DND-41 (cell line): ENCODE data around the gene SRCAP.

ENCODE experiments used
- ATAC-seq: fragments of 200-7000 bp; cut with Tn5 transposase; 3 replicates; pipeline ENCODE4 v1.9.1; 2021; ENCODE audit warnings: low read depth; ENCODE audit not compliant: insufficient read depth
- DNase-seq: peaks from one replicate; pipeline ENCODE4 v3.0.0-alpha.2; 2020
- H2AFZ ChIP-seq: 2 replicates; pipeline ENCODE4 v1.6.0; 2012; ENCODE audit warnings: low read depth, low read length
- H3K27ac ChIP-seq: 2 replicates; pipeline ENCODE4 v1.5.1; 2012; ENCODE audit warnings: low read length, inconsistent platforms
- H3K27me3 ChIP-seq: fragments of 200-600 bp; sonication (generic); 2 replicates; pipeline ENCODE4 v1.6.0; 2012; ENCODE audit warnings: low read length, mild to moderate bottlenecking, inconsistent platforms; ENCODE audit not compliant: insufficient read depth, poor library complexity
- H3K36me3 ChIP-seq: 2 replicates; pipeline ENCODE4 v1.5.1; 2012; ENCODE audit warnings: low read length, inconsistent platforms; ENCODE audit not compliant: insufficient read depth
- H3K4me1 ChIP-seq: 2 replicates; pipeline ENCODE4 v1.5.1; 2012; ENCODE audit warnings: mild to moderate bottlenecking, low read length; ENCODE audit not compliant: insufficient read depth
- H3K4me2 ChIP-seq: 2 replicates; pipeline ENCODE4 v1.6.0; 2012; ENCODE audit warnings: mild to moderate bottlenecking, moderate library complexity, low read length, inconsistent platforms; ENCODE audit not compliant: insufficient read depth
- H3K4me3 ChIP-seq, 2 experiments: fragments of 200-600 bp in 1 of 2; shearing (Covaris generic) in 1 of 2; 2 replicates each; pipeline ENCODE4 v1.5.1; 2012 to 2016; ENCODE audit warnings: inconsistent platforms in 2 of 2, low read length in 2 of 2, mild to moderate bottlenecking in 2 of 2, low read depth in 1 of 2, moderate library complexity in 1 of 2
- H3K79me2 ChIP-seq: 2 replicates; pipeline ENCODE4 v1.6.0; 2012; ENCODE audit warnings: low read length, inconsistent platforms; ENCODE audit not compliant: insufficient read depth
- H3K9ac ChIP-seq: 2 replicates; pipeline ENCODE4 v1.6.0; 2012; ENCODE audit warnings: low read depth, mild to moderate bottlenecking, inconsistent platforms, low read length, moderate library complexity
- H3K9me3 ChIP-seq: 2 replicates; pipeline ENCODE4 v1.5.1; 2012; ENCODE audit warnings: low read length, moderate library complexity, mild to moderate bottlenecking, inconsistent platforms; ENCODE audit not compliant: insufficient read depth, severe bottlenecking
- H4K20me1 ChIP-seq: 2 replicates; pipeline ENCODE4 v1.6.0; 2012; ENCODE audit warnings: low read length; ENCODE audit not compliant: insufficient read depth
- EZH2 ChIP-seq: IDR thresholded peaks from 3 replicates; pipeline ENCODE4 v1.6.1; 2012; ENCODE audit warnings: borderline replicate concordance, low read depth, mild to moderate bottlenecking, moderate library complexity, low read length, inconsistent platforms; ENCODE audit not compliant: severe bottlenecking
- TF ChIP-seq, protein P1 (sequence below): IDR thresholded peaks from 2 replicates; pipeline ENCODE4 v1.5.1; 2012; ENCODE audit warnings: borderline replicate concordance, low read length, moderate library complexity, mild to moderate bottlenecking; ENCODE audit not compliant: poor library complexity, severe bottlenecking; ENCODE audit errors: extremely low read depth

The SRCAP gene

DNA sequence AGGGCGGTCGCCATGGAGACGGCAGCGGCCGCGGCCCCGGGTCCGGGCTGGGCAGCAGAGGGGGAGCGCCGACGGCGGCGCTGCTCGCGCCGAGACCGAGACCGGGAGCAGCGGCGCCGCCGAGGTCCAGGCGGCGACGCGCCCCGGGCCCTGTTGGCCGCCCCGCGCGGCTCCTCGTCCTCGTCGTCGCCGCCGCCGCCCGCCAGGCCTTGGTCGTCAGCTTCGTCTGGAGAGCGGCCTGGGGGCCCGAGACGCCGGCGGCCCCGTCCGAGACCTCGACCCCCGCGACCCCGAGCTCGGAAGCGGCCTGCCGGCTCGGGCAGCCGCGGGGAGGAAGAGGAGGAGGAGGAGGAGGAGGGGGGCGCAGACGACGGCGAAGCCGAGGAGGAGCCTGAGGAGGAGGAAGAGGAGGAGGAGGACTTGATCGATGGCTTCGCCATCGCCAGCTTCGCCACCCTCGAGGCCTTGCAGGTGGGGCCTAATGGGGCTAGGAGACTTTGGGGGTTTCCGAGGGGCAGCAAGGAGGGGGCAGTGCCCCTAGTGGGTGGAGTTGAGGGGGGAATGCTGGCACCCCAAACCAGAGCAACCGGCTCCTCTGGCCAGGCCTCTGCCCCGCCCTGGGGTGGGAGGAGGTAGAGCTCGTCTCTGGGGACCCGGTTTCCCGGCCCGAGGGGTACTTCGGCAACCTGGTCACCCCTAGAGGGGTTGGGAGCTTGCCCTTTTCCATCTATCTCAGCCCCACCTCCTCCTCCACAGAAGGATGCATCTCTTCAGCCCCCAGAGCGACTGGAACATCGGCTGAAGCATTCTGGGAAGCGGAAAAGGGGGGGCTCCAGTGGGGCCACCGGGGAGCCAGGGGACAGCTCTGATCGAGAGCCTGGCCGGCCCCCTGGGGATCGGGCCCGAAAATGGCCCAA is 39.2 kb upstream of the SRCAP start:
- peak overlapping the region; percentile 74; the same call in 1 of the 2 replicates for H2AFZ ChIP-seq
- H3K4me3 ChIP-seq, result peak overlapping the region; percentile 78 to 82
- peak overlapping the region; percentile 80 for H3K9ac ChIP-seq
- peak overlapping the region; percentile 87 for H3K4me2 ChIP-seq
- DNase-seq (peak; percentile 52), ATAC-seq (no peak)
- H4K20me1 ChIP-seq, result peaks cover 39% of the 10 kb centered on the region
- H3K27me3 ChIP-seq, result no peaks in the 10 kb centered on the region
- H3K36me3 ChIP-seq, result peaks cover 68% of the 10 kb centered on the region
- H3K79me2 ChIP-seq, result peaks cover 51% of the 10 kb centered on the region
- H3K4me1 ChIP-seq, result peaks cover 63% of the 10 kb centered on the region
- H3K27ac ChIP-seq, result peak overlapping the region; percentile 99
- no peaks in the 10 kb centered on the region for H3K9me3 ChIP-seq
- no peak for TF ChIP-seq EZH2
- TF ChIP-seq, protein P1, sequence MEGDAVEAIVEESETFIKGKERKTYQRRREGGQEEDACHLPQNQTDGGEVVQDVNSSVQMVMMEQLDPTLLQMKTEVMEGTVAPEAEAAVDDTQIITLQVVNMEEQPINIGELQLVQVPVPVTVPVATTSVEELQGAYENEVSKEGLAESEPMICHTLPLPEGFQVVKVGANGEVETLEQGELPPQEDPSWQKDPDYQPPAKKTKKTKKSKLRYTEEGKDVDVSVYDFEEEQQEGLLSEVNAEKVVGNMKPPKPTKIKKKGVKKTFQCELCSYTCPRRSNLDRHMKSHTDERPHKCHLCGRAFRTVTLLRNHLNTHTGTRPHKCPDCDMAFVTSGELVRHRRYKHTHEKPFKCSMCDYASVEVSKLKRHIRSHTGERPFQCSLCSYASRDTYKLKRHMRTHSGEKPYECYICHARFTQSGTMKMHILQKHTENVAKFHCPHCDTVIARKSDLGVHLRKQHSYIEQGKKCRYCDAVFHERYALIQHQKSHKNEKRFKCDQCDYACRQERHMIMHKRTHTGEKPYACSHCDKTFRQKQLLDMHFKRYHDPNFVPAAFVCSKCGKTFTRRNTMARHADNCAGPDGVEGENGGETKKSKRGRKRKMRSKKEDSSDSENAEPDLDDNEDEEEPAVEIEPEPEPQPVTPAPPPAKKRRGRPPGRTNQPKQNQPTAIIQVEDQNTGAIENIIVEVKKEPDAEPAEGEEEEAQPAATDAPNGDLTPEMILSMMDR, result peak; percentile 17

DNA sequence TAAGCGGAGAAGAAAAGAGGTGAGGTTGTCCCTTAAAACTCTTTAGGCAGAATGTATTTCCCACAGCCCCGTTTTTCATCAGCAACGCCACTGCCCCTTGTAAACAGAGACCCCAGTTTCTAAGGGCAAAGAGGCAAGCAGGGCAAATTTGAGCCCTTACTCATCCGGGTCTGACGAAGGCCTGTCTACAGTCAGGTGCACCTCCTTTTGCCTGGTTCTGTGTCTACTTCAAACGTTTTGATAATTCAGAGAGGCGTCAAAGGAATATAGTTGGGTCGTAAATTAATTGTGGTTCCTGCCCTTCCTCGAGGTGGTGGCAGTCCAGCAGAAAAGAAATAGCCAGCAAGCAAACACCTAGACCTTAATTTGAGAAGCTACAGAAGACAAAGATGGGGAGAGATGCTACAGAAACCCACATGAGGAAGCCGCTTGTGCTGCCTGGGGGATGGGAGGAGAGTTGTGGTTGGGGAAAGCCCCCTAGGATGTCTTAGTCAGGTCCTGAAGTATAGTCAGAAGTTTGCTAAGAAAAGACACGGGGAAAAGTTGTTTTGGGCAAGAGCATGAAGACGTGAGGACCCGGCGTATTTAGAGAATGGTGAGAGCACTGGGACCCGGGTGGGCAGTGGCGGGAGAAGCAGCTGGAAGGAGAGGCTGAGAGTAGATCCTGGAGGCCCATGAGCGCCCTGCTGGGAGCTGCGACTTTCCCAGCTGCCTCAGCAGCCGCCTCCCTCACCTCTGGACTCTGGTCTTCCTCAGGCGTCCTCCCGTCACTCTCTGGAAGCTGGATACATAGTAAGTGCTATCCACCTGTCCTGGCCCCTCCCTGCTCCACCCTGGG is 38.3 kb upstream of the SRCAP start:
- Histone ChIP-seq H3K4me1 (peaks cover 60% of the 10 kb centered on the region), H3K36me3 (peaks cover 68% of the 10 kb centered on the region), H3K4me2 (peak overlapping the region; percentile 87), H3K27ac (peak overlapping the region; percentile 99), H3K27me3 (no peaks in the 10 kb centered on the region), H3K79me2 (peaks cover 51% of the 10 kb centered on the region), H3K9me3 (no peaks in the 10 kb centered on the region), H3K9ac (peak overlapping the region; percentile 80), H3K4me3 (peak overlapping the region; percentile 56 to 82; a peak in 3 of 4 replicates), H4K20me1 (peaks cover 47% of the 10 kb centered on the region), H2AFZ (no peak overlapping the region)
- TF ChIP-seq, protein P1, result no peak
- no peak for TF ChIP-seq EZH2
- peak; percentile 67 for DNase-seq
- ATAC-seq, result no peak

DNA sequence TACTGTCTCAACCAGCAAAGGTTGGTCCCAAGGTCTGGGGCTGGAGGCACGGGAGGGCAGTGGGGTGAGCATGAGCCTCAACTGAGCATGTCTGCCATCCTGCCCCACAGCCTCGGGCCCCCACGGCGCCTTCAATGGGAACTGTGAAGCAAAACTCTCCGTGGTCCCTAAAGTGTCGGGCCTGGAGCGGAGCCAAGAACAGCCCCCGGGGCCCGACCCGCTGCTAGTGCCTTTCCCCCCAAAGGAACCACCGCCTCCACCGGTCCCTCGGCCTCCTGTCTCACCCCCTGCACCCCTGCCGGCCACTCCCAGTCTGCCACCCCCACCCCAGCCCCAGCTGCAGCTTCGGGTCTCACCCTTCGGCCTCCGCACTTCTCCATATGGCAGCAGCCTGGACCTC is 36.5 kb upstream of the SRCAP start:
- Histone ChIP-seq H3K79me2 (peaks cover 51% of the 10 kb centered on the region), H3K27me3 (no peaks in the 10 kb centered on the region), H2AFZ (no peak overlapping the region), H3K4me3 (no peak overlapping the region), H3K9me3 (no peaks in the 10 kb centered on the region), H3K9ac (no peak overlapping the region), H3K4me1 (peaks cover 42% of the 10 kb centered on the region), H3K4me2 (peak overlapping the region; percentile 87; the same call in 1 of the 2 replicates), H3K27ac (no peak overlapping the region), H4K20me1 (peaks cover 52% of the 10 kb centered on the region), H3K36me3 (peaks cover 75% of the 10 kb centered on the region)
- TF ChIP-seq, protein P1, result no peak
- TF ChIP-seq EZH2, result no peak
- DNase-seq, result no peak
- no peak for ATAC-seq
